ENCODE data around the gene KRT74. TPM values are rescaled to one million over a fixed set of nuclear protein-coding genes. Genes with fewer than 3 reads are reported as not detected.
A peak's percentile ranks its signal among the peaks of the same experiment; 100 is the strongest.

The KRT74 gene
- polyA plus RNA-seq, 4 donors, result not detected

GRCh38 chr12:52541709-52542108, 31.9 kb downstream of the KRT74 start:
- no peak for DNase-seq (ENCODE audit: low read depth in 4 of 4, low spot score in 2 of 4)

DNA sequence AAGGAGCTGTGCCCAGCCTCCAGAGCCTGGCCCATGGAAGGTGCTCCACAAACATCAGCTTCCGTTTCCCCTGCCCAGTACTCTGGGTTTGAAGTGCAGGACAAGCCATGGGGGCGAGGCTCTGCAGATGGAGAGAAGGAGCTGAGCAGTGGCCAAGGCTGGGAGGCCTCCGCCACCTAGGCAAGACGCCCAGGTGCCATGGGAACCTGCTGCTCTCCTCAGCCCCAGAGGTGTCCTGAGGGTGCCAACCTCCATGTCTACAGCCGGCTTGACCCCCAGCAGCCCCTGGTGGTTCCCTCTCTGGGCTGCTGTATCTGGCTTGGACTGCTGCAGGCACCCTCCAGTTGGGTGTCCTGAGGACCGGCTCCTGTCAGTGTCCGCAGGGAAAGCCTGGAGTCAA, 33.1 kb downstream of the KRT74 start:
- no peak for DNase-seq (ENCODE audit: low read depth in 4 of 4, low spot score in 2 of 4)

- no peak for DNase-seq (ENCODE audit: low read depth in 4 of 4, low spot score in 2 of 4)
Observed at GRCh38 chr12:52539821-52540173, 33.8 kb downstream of the KRT74 start.

DNA sequence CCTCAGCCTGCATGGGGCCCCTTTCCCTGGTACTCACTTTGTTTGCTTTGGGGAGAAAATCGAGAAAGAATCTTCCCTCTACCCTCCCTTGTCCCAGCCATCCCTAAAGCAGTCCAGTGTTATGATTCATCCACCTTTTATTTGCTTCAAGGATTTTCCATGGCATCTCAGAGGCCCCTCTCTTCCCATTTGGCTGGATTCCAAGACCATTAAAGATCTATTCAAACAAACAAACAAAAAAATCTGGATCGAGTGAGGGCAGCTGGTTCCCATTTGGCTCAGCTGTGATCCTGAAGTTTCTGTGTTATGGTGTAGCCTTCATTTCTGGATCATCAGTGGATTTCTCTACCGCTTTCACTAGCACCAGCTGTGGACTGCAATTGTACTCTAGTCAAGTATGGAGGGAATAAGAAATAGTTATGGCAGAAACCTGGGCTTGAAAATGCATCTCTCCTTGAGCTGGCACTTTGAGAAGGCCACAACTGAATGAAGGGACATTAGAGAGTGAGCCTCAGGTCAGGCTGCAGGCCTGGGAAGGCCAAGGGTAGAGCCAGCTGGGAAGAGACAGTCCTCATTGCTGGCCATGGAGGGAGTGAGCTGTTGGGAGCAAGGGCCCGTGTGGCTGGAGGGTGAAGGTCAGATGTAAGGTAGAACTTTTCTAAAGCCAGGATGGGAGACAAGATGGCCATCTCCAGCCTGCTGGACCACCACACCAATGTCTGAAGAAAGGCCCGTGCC, 34.4 kb downstream of the KRT74 start:
- peak in 1 of 4 donors; percentile 16 for DNase-seq (ENCODE audit: low read depth in 4 of 4, low spot score in 2 of 4)

DNA sequence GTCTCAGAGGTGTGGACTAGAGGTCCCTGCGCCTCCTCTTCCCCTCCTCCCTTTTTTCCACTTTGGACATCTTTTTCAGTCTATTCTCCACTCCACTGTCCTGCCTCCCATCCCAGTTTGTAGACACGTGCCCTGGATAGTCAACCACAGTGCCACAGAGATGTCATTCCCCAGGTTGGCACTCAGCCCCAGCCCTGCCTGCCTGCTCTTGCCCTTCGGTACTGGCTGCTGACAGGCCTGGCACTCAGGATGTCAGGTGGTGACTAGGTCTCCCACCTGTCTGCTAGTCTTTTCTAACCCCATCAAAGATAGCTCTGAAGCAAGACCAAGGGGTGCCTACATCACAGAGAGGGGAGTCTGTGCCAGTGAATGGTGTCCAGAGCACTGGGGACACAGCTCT, 36.5 kb downstream of the KRT74 start:
- no peak for DNase-seq (ENCODE audit: low read depth in 4 of 4, low spot score in 2 of 4)

DNA sequence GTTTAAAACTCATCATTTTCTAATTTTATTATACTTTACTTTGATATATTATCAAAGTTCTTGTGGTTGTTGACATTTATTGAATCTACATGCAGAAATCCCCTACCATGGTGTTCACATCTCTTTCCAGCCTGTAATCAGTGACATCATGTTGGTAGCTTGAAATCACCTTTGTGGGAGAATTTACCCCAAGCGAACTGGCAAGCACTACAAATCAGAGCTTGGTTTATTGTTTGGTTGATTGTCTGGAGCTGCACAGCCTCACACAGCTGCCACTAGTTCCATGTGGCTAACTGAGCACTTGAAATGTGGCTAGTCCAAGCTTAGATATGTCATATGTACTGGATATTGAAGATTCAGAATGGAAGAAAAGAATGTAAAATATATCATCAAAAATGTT, 38.1 kb downstream of the KRT74 start:
- DNase-seq (ENCODE audit: low read depth in 4 of 4, low spot score in 2 of 4), result no peak

- DNase-seq (ENCODE audit: low read depth in 4 of 4, low spot score in 2 of 4), result no peak
Observed at GRCh38 chr12:52534482-52534881, 39.2 kb downstream of the KRT74 start.

DNA sequence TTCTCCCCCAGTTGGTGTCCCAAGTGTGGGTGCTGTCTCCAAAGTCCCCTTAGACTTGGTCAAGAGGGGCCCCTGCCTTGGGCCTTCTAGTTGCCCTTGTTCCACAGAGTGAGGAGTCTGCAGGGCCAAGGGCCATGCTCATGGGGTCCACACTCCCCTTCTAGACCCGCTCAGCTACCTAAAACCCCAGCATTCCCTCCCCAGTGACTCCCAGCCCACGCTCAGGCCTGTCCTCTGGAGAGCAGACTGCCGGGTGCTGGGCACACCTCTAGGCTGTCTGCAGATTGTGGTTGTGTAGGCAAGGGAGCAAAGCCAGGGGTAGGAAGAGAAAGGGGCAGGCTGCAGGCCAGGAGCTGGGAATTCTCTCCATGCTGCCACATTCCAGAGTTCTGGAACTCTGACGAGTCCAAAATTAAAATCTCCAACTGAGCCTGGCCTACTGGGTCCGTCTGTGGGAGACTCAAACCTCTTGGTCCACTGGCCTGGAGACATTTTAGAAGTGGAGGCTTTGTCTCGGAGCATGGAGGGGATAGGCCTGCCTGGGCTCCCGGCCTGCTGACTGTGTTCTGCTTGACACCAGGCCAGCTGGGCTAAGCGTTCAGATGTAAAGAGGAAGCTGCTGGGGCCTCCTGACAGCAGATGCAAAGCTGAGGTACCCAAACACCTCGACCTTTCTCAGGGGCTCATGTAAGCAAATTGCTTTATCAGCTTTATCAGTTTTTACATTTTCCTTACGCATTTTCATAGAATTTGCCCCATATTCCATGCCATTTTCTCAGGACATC, 39.8 kb downstream of the KRT74 start:
- no peak for DNase-seq (ENCODE audit: low read depth in 4 of 4, low spot score in 2 of 4)

DNA sequence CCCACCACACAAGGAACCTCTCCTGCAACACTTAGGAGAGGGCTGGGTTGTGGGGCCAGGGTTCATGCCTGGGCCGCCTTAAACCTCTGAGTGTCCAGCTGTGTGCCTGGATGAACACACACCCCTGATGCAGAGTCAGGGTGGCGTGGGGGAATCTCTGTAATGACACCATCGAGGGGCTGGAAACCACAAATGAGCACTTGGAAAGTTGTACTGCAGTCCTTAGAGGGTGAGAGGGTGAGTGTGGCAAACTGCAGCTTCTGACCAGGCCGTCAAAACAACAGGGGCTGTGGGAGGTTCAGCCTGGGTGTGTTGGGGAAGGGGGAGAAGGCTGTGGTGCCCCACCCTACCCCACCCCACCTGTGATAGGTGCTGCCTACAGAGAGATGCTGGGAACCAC, 41.0 kb downstream of the KRT74 start:
- no peak for DNase-seq (ENCODE audit: low read depth in 4 of 4, low spot score in 2 of 4)

DNA sequence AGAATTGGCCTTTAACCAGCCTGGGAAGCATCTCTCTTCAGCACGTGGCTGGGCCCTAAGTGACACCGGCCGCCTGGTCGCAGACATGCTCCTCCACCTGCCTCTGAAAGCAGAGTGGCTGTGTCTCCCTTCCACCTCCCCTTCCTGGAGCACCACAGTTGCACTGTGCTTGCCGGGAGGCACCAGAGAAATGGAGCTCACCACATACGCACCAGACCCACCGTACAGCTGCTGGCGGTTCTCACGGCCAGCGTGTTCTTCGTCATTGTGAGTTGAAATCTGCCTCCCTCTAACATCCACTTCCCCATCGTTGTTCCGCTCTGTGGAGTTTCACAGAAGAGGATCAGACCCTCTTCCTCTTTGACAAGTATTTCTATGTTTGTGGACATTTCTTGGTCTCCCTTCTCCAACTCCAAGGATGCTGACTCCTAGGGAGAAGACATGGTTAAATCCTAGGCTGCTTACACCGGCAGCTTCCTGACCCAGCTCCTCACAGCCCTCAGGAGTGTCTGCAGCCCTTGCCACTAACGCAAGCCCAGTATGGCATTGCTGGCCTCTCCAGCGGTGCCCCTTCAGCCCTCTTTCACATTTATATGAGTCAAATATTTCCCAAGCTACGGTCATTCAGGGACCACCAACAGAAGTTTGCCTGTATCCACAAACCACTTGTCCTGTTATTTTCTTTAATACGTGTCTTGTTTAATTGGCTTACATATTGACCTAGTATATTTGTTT, 41.9 kb downstream of the KRT74 start:
- no peak for DNase-seq (ENCODE audit: low read depth in 4 of 4, low spot score in 2 of 4)

DNA sequence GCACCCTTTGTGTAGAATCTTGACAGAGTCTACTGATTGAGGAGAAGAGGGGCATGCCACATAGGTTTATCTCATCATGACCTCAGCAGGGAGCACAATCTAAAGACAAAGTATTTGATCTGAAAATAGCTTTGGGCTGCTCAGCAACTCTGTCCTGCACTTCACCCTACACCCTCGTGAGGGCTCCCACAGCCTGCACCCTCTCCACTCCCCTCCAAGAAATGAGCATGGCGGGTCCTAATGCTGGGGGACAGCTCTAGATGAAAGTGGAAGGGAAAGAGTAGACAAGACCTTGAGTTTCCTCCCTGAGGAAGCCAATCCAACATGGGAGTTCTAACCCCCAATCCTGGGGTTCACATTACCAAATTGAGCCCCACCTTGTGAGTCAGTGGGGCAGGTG, 42.7 kb downstream of the KRT74 start:
- DNase-seq (ENCODE audit: low read depth in 4 of 4, low spot score in 2 of 4), result no peak

DNA sequence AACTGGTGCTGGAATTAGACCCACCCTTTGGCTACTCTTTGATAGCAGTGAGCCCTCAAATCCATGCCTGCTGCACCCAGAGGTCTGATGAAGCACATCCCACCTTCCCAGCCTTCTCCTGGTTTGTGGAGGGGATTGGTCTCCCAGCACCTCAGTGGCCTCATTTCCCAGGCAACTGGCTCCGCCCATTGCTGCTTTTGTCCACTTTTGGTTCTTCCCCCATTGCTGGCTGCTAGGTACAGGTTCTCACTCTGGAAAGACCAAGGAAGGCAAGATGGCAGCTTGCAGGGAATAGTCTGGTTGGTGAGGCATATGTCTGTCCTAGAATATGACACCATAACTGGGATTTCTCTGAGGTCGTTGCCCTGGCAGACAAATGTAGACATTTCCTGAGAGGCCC, 43.3 kb downstream of the KRT74 start:
- no peak for DNase-seq (ENCODE audit: low read depth in 4 of 4, low spot score in 2 of 4)

- no peak for DNase-seq (ENCODE audit: low read depth in 4 of 4, low spot score in 2 of 4)
Observed at GRCh38 chr12:52529846-52530245, 43.8 kb downstream of the KRT74 start.

GRCh38 chr12:52529417-52529816, 44.2 kb downstream of the KRT74 start:
- no peak for DNase-seq (ENCODE audit: low read depth in 4 of 4, low spot score in 2 of 4)

DNA sequence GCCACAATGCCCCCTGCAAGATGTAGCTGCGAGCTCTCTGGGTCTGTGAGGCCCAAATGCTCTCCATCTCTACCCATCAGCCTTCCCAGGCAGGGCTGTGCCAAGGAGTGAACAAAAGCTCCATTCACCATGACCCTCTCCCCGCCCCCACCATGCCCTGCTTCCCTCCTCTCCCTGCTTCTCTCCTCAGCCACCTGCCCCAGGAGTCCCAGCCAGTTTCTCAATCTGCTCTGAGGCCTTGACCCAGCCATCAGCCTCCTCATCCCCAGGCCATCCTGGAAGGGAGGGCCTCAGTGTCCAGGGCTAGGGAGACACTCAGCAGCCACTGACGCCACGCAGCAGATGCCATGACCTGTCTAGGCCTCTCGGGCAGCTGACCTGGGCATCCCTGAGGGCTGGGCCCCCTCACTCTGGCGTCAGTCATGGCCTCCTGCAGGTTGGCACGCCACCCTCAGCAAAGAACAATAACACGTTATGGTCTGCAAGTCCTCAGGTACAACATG, 45.0 kb downstream of the KRT74 start:
- DNase-seq (ENCODE audit: low read depth in 4 of 4, low spot score in 2 of 4), result no peak

GRCh38 chr12:52527121-52527800, 46.4 kb downstream of the KRT74 start:
- no peak for DNase-seq (ENCODE audit: low read depth in 4 of 4, low spot score in 2 of 4)

DNA sequence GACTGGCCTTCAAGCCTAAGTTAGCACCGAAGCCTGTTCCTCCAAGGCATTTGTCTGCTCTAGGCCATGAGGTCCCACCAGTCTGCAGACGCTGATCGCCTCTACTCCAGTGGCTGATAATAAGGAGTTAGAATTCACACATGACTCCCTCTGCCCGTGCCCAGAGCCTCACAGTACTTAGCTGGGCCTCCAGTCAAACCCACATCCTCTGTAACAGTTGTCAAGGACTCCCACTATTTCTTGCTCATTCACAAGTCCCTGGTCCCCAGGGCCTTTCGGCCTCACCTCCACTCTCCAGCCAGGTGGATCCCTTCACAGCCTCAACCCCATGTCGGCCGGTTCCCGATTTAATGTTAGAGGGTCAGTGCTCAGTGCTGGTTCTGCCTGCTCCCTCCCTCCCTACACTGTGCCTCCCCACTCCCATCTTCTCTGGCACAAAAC, 47.1 kb downstream of the KRT74 start:
- DNase-seq (ENCODE audit: low read depth in 4 of 4, low spot score in 2 of 4), result no peak

DNA sequence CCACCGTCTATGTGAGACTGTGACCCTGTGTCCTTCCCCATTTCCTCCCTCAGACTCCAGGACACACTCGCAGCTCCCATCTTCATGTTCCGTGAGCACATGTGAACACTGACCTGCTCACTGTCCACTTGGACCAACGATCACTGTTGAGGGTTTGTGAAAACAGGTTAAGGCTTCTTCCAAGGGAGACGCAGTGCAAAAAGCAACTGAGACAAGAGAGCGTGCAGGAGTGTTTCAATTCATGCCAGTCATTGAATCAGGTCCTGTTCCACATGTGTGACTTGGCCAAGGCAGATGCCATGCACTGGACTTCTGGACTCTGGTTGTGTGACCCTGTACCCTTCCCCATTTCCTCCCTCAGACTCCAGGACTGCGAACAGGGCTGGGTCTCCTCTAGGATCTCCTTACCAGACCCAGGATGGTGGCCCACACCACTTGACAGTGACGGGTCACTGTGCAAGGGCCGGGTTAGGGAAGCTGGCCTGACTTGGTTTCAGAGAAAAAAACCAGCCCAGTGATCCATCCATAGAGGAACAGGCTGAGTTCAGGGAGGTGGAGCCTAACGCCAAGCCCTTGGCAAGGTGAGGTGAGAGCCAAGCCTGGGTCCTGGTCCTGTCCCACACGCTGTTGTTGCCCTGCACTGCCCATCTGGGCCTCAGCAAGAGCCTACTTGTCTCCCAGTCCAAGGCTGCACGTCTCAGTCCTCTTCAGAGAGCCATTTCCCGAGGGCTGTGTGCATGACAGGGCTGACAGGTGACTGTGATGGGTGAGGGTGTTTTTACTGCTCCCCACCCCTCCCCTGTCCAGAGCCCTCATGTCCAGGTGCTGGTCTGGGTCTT, 47.8 kb downstream of the KRT74 start:
- DNase-seq (ENCODE audit: low read depth in 4 of 4, low spot score in 2 of 4), result no peak

GRCh38 chr12:52524898-52525591, 48.6 kb downstream of the KRT74 start:
- no peak for DNase-seq (ENCODE audit: low read depth in 4 of 4, low spot score in 2 of 4)
